ENCODE results near the gene CNOT6.
A peak's percentile ranks its signal among the peaks of the same experiment; 100 is the strongest.

Gene CNOT6

GRCh38 chr5:180595381-180596114, 101.4 kb downstream of the CNOT6 start:
- DNase-seq (ENCODE audit: insufficient read length, low spot score), result peak; percentile 7
- TF ChIP-seq TAF1 (IDR thresholded peaks at IDR 0.05; ENCODE audit: low read depth, low read length) (no peak), POLR2AphosphoS5 (IDR thresholded peaks at IDR 0.05; ENCODE audit: low read depth, low read length) (no peak), PAX5 (IDR thresholded peaks at IDR 0.05; ENCODE audit: insufficient read depth, low read length, severe bottlenecking) (no peak), POLR2A (IDR thresholded peaks at IDR 0.05; ENCODE audit: low read depth, low read length) (no peak), POU2F2 (IDR thresholded peaks at IDR 0.05; ENCODE audit: low read depth, low read length) (no peak), SPI1 (IDR thresholded peaks at IDR 0.05; ENCODE audit: low read depth, low read length) (no peak)
- no peak for FAIRE-seq

- DNase-seq (ENCODE audit: insufficient read length, low spot score) (no peak), FAIRE-seq (no peak)
- TF ChIP-seq POU2F2 (IDR thresholded peaks at IDR 0.05; ENCODE audit: low read depth, low read length) (no peak), POLR2A (IDR thresholded peaks at IDR 0.05; ENCODE audit: low read depth, low read length) (no peak), POLR2AphosphoS5 (IDR thresholded peaks at IDR 0.05; ENCODE audit: low read depth, low read length) (no peak), SPI1 (IDR thresholded peaks at IDR 0.05; ENCODE audit: low read depth, low read length) (no peak), PAX5 (IDR thresholded peaks at IDR 0.05; ENCODE audit: insufficient read depth, low read length, severe bottlenecking) (no peak), TAF1 (IDR thresholded peaks at IDR 0.05; ENCODE audit: low read depth, low read length) (no peak)
Measured at GRCh38 chr5:180596115-180596667, 102.0 kb downstream of the CNOT6 start.

- DNase-seq (ENCODE audit: insufficient read length, low spot score) (no peak), FAIRE-seq (no peak)
- TF ChIP-seq SPI1 (IDR thresholded peaks at IDR 0.05; ENCODE audit: low read depth, low read length) (no peak), TAF1 (IDR thresholded peaks at IDR 0.05; ENCODE audit: low read depth, low read length) (no peak), POU2F2 (IDR thresholded peaks at IDR 0.05; ENCODE audit: low read depth, low read length) (no peak), POLR2AphosphoS5 (IDR thresholded peaks at IDR 0.05; ENCODE audit: low read depth, low read length) (no peak), POLR2A (IDR thresholded peaks at IDR 0.05; ENCODE audit: low read depth, low read length) (no peak), PAX5 (IDR thresholded peaks at IDR 0.05; ENCODE audit: insufficient read depth, low read length, severe bottlenecking) (no peak)
Measured at GRCh38 chr5:180596668-180597231, 102.6 kb downstream of the CNOT6 start.

GRCh38 chr5:180598316-180598701, 104.1 kb downstream of the CNOT6 start:
- DNase-seq (ENCODE audit: insufficient read length, low spot score) (no peak), FAIRE-seq (no peak)
- TF ChIP-seq POU2F2 (IDR thresholded peaks at IDR 0.05; ENCODE audit: low read depth, low read length) (no peak), PAX5 (IDR thresholded peaks at IDR 0.05; ENCODE audit: insufficient read depth, low read length, severe bottlenecking) (no peak), POLR2A (IDR thresholded peaks at IDR 0.05; ENCODE audit: low read depth, low read length) (no peak), TAF1 (IDR thresholded peaks at IDR 0.05; ENCODE audit: low read depth, low read length) (no peak), SPI1 (IDR thresholded peaks at IDR 0.05; ENCODE audit: low read depth, low read length) (no peak), POLR2AphosphoS5 (IDR thresholded peaks at IDR 0.05; ENCODE audit: low read depth, low read length) (no peak)

GRCh38 chr5:180598797-180599589, 104.8 kb downstream of the CNOT6 start:
- TF ChIP-seq POLR2AphosphoS5 (IDR thresholded peaks at IDR 0.05; ENCODE audit: low read depth, low read length), result no peak
- TF ChIP-seq TAF1 (IDR thresholded peaks at IDR 0.05; ENCODE audit: low read depth, low read length), result no peak
- no peak for TF ChIP-seq PAX5 (IDR thresholded peaks at IDR 0.05; ENCODE audit: insufficient read depth, low read length, severe bottlenecking)
- TF ChIP-seq POU2F2 (IDR thresholded peaks at IDR 0.05; ENCODE audit: low read depth, low read length), result no peak
- TF ChIP-seq POLR2A (IDR thresholded peaks at IDR 0.05; ENCODE audit: low read depth, low read length), result no peak
- no peak for TF ChIP-seq SPI1 (IDR thresholded peaks at IDR 0.05; ENCODE audit: low read depth, low read length)
- FAIRE-seq (no peak), DNase-seq (ENCODE audit: insufficient read length, low spot score) (no peak)

GRCh38 chr5:180599590-180599914, 105.4 kb downstream of the CNOT6 start:
- DNase-seq (ENCODE audit: insufficient read length, low spot score) (peak; percentile 17), FAIRE-seq (no peak)
- TF ChIP-seq POLR2AphosphoS5 (IDR thresholded peaks at IDR 0.05; ENCODE audit: low read depth, low read length) (no peak), PAX5 (IDR thresholded peaks at IDR 0.05; ENCODE audit: insufficient read depth, low read length, severe bottlenecking) (no peak), POU2F2 (IDR thresholded peaks at IDR 0.05; ENCODE audit: low read depth, low read length) (no peak), TAF1 (IDR thresholded peaks at IDR 0.05; ENCODE audit: low read depth, low read length) (no peak), POLR2A (IDR thresholded peaks at IDR 0.05; ENCODE audit: low read depth, low read length) (no peak), SPI1 (IDR thresholded peaks at IDR 0.05; ENCODE audit: low read depth, low read length) (no peak)

GRCh38 chr5:180599981-180600553, 105.9 kb downstream of the CNOT6 start:
- no peak for FAIRE-seq
- TF ChIP-seq SPI1 (IDR thresholded peaks at IDR 0.05; ENCODE audit: low read depth, low read length), result no peak
- no peak for TF ChIP-seq POLR2A (IDR thresholded peaks at IDR 0.05; ENCODE audit: low read depth, low read length)
- no peak for TF ChIP-seq PAX5 (IDR thresholded peaks at IDR 0.05; ENCODE audit: insufficient read depth, low read length, severe bottlenecking)
- TF ChIP-seq TAF1 (IDR thresholded peaks at IDR 0.05; ENCODE audit: low read depth, low read length), result no peak
- no peak for TF ChIP-seq POU2F2 (IDR thresholded peaks at IDR 0.05; ENCODE audit: low read depth, low read length)
- no peak for TF ChIP-seq POLR2AphosphoS5 (IDR thresholded peaks at IDR 0.05; ENCODE audit: low read depth, low read length)
- DNase-seq (ENCODE audit: insufficient read length, low spot score), result peak; percentile 10

- no peak for FAIRE-seq
- TF ChIP-seq TAF1 (IDR thresholded peaks at IDR 0.05; ENCODE audit: low read depth, low read length) (no peak), POLR2AphosphoS5 (IDR thresholded peaks at IDR 0.05; ENCODE audit: low read depth, low read length) (no peak), SPI1 (IDR thresholded peaks at IDR 0.05; ENCODE audit: low read depth, low read length) (no peak), PAX5 (IDR thresholded peaks at IDR 0.05; ENCODE audit: insufficient read depth, low read length, severe bottlenecking) (no peak), POLR2A (IDR thresholded peaks at IDR 0.05; ENCODE audit: low read depth, low read length) (no peak), POU2F2 (IDR thresholded peaks at IDR 0.05; ENCODE audit: low read depth, low read length) (no peak)
- DNase-seq (ENCODE audit: insufficient read length, low spot score), result peak; percentile 10
Measured at GRCh38 chr5:180600554-180601041, 106.4 kb downstream of the CNOT6 start.

Measured in GM12891 (cell line).